Activated CD4-positive, alpha-beta T cell treated with anti-CD3 and anti-CD28 coated beads, Interleukin-2, amount 50 U/mL, for 1 hour (primary cell): ENCODE results near the gene ALKBH4.
A peak's percentile ranks its signal among the peaks of the same experiment; 100 is the strongest.
"Not testable (repeated sequence)": the region's sequence is repeated elsewhere in the genome, so short reads cannot be mapped to it uniquely, and the experiment has no call there.

Source experiments
- DNase-seq: peaks from one replicate; pipeline ENCODE4 v3.0.0-alpha.2; 2020

Gene ALKBH4

DNA sequence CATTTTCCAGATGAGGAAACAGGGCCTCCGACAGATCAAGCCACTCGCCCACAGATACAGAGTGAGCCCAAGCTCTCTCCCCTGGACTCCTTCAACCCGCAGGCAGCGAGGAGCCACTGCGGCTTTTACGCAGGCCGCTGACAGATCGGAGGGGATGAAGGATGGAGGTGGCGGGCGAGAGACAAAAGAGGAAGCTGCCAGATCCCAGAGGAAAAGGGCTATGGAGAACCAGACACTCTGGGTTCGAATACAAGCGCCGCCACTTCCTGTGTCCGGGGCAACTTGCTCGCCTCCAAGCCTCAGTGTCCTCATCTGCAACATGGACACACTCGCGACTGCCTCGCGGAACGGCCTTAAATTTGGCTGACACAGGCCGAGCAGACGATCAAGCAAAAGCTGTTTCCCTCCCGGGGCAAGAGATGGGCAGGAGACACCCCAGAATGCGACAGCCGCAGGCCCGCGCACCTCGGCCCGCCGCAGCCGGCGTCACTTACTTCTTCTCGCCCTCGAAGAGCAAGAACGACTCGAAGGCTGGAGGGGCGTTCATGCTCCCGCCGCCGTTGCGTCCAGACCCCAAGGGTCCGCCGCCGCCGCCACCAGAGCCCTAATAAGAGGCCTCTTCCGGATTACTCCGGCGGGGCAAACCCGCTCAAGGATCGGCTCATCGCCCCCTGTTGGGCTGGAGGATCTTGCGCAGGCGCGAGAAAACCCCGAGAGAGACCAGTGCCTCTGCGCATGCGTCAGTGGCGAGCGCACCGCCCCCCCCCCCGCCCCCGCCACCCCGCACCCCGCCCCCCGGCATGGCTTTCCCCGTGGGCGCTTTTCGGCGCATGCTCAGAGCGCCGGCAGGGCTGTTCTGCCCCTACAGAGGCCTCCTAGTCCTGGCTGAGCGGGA, 13.9 kb upstream of the ALKBH4 start, which contains the start of gene POLR2J:
Gene POLR2J (minus strand): TSS at position 609 of the 895 bp plus-strand sequence. CDS start 62 bp downstream, at position 547.
- DNase-seq = peak; percentile 85

DNA sequence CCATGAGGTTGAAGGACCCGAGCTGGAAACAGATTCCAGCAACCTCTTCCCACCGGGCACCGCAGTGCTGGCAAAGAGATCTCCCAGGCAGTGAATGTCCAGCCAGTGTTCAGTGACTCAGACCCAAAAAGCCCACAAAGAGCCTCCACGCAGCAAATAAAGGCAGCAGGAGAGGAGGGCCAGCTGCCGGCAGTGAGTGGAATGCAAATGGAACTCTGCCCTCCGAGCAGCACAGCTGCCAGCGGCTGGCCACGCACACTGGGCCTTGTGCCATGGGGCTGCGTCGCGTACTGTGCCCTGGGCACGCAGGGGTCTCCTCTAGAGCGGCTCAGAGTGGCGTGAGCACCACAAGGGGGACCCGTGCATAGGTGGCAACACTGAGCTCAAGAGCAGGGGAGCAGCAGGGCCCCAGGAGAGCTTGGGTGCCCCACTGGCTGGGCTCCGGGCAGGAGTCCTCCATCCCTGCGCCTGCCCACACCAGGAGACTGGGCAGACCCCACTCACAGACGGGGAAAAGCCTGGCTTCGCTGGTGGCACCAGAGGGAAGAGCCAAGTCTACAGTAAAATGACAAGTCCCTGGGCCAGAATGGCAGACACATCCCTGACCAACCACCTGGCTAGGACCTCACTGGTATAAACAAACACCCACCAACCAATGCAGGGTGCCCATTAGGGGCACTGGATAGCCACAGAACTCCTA, 10.2 kb upstream of the ALKBH4 start:
- DNase-seq = not testable (repeated sequence)

DNA sequence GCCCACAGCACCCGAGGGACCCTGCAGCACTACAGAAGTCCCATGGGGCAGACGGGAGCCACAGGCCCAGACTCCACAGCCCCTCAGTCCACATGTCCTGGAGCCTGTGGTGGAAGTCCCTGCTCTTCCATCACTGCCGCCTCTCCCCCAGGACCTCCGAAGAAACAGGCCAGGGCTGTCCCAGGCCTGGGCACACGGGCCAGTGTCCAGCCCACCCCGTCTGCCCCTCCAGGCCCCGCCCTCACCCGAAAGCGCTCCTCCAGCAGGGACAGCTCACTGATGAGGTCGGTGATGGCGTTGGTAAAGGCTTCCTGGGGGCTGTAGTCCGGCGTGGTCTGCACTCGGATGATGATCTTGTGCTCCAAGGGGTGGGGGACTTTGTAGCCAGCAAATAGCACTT, 9.5 kb upstream of the ALKBH4 start:
- DNase-seq = not testable (repeated sequence)

DNA sequence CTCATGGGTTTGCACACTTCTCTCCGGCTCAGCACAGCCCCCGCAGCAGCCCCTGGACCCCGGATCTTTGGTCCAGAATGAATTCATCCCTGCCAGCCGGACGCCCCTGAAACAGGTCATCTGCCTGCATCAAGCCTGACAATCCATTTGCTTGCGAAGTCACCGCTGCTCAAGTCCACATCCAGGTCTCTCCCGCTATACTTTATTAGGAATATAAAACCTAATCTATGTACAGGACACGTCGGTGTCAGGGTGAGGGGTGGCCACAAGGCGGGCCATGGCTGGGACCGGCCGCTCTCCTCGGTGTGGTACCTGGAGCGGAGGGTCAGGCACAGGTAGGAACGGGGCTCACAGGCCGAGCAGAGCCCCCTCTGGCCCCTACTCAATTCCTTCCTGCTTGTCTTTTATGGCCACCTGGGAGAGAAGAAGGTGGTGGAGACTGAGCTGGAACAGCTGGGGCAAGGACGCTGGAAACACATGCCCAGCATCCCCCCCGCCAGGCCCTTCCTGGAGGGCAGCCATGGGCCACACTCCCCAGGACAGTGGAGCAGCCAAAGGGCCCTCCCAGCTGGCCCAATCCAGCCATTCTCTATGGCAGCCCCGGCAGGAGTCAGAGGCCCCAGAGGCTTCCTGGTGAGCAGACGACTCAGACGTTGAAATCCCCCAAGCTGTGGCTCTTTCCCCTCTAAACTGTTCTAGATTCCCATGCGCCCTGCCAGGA, 8.8 kb upstream of the ALKBH4 start:
- DNase-seq = no peak

DNA sequence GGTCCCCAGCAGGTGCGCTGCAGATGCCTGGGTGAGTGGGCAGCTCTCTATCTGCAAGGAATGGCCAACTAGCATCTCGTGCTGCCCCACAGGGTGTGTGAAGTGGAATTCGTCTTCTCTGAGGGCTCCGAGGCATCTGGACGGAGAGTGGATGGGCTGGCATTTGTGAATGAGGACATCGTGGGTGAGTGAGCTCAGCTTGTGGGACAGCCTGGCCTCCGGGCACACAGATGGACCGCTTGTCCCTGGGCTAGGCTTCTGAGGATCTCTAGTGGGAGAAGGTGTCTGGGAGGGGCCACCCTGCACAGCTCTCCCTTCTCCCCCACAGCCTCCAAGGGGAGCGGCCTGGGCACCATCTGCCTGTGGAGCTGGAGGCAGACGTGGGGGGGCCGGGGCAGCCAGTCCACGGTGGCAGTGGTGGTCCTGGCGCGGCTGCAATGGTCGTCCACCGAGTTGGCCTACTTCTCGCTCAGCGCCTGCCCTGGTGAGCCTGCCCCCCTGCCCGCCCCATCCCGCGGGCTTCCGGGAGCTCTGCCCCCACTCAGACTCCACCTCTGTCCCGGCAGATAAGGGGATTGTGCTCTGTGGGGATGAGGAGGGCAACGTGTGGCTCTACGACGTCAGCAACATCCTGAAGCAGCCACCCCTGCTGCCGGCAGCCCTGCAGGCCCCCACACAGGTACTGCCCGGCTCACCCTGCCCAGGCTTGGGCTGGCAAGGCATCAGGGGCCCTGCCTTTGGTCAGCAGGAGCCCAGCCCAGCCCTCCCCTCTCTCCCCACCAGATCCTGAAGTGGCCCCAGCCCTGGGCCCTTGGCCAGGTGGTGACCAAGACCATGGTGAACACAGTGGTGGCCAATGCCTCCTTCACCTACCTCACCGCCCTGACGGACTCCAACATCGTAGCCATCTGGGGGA, 7.7 kb upstream of the ALKBH4 start:
- no peak for DNase-seq

DNA sequence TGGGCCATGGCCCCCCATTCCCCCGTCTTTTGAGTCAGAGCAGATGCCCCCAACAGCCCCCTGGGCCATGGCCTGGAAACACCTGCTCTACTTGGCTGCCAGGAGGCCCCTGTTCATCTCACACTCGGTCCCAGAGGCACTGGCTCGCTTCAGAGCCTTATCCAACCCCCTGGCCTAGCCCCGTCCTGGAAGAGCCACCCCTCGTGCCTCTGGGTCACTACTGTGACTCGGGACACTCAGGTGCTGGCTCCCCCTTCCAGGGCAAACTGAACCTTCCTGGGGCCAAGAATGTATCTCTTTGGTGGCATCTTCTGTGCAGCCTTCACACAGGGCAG, 7.1 kb upstream of the ALKBH4 start:
- no peak for DNase-seq

DNA sequence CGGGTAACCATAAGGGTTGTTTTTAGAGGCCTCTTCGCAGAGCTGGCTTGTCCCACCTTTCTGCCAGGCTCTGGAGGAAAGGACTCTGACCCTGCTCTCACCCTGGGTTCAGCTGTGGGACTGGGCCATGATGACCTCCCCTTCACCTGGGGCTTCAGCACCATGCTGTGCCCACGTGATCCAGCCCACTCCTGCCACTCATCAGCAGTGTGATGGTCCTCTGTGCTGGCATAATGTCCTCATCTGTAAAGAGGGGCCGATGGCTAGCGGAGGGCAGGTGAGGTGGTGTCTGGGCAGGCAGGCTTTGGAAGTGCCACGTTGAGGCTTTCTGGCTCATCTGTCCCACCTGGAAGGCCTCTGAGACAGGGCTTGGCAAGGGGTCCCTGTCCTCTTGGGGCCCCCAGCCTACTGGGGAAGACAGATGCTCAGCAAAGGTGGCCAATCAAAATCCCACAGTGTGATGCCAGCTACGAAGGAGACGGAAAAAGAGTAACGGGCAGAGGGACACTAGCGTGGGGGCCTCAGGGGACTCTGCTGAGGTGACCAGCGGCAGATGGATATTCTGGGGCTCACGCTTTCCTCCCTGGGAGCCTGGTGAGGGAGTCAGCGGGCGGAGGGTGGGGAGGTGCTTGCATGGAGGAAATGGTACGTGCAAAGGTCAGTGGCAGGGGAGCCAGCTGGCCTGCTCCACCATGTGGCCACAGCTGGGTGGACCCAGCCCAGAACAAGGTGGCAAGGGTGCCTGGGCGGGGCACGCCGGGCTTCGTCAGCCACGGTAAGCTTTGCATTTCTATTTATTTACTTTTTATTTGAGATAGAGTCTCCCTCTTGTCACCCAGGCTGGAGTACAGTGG, 5.5 kb upstream of the ALKBH4 start:
- no peak for DNase-seq

DNA sequence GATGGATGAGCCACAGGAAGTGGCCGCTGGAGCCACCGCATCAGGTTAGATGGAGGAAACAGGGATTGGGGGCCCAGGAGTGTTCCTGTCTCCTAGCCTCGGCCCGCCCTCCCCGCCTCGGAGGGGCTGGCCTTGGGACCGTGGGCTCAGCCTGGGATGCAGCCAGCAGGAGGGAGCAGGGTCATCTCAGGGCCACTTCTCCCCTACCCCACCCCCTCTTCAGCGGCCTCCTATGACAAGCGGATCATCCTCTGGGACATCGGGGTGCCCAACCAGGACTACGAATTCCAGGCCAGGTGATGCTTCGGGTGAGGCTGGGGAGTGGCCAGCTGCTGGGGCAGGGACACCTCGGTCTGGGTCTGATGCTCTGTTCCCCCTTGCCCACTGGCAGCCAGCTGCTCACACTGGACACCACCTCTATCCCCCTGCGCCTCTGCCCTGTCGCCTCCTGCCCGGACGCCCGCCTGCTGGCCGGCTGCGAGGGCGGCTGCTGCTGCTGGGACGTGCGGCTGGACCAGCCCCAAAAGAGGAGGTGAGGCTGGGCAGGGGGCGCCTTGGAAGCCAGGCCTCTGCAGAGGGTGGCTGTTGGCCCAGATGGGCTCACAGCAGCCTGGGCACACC, 4.8 kb upstream of the ALKBH4 start:
- no peak for DNase-seq

DNA sequence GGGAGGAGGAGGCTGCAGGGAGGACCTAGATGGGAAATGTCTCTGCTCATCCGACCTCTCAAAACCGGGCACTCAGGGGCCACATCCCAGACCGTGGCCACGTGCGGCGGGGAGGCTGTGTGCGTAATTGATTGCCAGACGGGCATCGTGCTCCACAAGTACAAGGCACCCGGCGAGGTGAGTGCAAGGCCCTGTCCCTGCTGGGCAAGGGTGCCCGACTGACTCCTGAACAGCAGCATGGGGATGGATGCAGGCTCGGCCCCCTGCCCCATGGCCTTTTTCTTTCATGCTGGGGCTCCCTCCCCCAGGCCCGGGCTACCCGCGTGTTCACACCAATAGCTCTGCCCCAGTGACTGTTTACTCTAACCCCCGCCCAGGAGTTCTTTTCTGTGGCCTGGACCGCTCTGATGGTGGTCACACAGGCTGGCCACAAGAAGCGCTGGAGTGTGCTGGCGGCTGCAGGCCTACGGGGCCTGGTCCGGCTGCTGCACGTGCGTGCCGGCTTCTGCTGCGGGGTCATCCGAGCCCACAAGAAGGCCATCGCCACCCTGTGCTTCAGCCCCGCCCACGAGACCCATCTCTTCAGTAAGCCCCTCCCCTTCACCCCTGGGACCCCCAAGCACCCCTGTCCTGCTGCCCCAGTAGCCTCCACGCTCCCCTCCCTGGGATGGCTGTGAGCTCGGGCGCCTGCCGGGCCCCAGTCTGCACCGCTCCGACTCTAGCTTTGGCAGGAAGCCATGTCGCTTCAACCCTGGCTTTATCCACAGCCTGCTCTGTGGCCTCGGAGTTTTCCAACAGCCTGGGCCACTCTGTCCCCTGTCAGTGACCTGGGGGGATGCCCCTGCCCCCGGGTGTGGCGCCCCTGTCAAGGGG, 4.1 kb upstream of the ALKBH4 start:
- DNase-seq = no peak

DNA sequence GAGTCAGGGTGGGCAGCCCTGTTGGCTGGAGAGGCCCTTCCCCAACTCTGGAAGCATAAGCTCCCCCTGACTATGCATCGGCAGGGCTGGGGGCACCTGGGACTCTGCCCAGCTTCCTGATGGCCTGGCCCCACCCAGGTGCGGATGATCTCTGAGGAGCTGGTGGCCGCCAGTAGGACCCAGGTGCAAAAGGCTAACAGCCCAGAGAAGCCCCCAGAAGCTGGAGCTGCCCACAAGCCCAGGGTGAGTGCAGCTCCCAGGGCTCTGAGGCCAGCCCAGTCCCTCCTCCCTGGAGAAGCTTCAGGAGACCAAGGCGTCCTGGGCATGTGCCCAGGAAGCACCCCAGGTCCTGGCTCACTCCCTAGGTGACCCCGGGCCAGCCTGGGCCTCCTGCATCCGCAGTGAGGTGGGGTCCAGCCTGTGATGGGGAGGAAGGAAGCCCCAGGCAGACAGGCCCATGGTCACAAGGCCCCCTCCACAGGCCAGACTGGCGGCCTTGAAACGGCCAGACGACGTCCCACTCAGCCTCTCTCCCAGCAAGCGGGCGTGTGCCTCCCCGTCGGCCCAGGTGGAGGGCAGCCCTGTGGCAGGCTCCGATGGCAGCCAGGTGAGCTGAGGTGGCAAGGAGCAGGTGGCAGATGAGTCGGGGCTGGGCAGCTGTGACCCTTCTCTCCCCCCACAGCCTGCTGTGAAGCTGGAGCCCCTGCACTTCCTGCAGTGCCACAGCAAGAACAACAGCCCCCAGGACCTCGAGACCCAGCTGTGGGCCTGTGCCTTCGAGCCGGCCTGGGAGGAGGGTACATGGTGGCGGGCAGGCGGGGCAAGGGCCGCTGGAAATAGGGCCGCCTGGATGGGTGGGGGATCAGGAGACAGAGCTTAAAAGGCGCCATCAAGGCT, 3.2 kb upstream of the ALKBH4 start:
- DNase-seq = no peak

DNA sequence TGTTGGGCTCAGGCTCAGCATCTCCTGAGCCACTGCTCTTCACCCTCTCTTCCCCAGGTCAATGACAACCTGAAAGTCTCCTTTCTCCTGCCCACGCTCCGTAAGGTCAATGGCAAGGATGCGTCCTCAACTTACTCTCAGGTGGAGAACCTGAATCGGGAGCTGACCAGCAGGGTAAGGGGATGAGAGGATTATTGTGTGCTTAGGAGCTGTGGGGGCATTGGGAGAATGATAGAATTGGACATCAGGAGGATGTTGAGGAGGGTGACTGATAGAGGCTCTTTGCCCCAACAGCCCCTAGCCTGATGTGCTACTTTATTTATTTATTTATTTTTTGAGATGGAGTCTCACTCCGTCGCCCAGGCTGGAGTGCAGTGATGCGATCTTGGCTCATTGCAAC, 1.4 kb upstream of the ALKBH4 start:
- DNase-seq = no peak

DNA sequence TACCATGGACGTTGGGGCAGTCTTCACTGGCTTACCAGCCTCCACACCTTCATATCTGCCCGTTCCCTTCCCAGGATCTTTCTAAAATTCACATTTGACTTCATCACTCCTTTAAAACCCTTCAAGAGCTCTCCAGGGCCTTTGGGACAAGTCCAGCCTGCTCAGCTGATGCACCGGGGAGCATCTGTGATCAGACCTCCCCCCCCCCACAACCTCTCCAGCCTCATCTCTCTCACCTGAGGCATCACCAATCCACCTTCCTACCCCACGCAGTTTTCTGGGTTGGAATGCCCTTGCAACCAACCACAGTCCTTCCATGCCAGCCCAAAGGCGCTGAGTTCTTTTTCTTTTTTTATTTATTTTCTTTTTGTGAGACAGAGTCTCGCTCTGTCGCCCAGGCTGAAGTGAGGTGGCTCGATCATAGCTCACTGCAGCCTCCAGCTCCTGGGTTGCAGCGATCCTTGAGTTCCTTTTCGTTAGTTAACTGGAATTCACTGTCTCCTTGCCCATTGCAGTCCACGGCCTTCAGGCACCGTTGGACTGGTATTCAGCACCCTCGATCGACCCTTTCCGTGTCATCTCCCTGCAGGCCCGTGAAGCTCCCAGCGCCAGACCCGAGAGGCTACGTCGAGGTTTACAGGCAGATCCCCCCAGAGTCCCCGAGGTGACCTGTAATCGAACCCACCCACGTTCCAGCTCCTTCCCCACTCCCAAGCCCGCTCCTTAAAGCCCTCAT, 654 bp downstream of the ALKBH4 start:
- DNase-seq = peak; percentile 9

DNA sequence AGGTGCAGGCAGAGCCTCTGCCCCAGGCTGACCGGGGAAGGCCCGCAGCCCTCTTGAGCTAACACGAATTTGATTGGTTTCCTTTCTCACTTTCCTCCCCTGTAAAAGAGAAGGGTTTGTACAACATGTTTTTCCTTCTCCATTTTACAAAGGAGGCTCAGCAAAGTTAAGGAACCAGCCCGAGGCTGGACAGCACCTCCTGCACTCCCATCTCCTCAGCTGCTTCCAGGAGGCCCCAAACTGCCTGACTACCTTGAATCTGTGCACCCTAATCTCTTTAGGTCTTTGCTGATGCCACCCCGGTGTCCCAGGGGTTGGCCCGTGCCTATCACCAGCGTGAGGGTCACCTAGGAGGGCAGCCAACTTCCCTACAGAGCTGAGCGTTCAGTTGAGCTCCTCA, 4.2 kb downstream of the ALKBH4 start:
- DNase-seq = no peak

DNA sequence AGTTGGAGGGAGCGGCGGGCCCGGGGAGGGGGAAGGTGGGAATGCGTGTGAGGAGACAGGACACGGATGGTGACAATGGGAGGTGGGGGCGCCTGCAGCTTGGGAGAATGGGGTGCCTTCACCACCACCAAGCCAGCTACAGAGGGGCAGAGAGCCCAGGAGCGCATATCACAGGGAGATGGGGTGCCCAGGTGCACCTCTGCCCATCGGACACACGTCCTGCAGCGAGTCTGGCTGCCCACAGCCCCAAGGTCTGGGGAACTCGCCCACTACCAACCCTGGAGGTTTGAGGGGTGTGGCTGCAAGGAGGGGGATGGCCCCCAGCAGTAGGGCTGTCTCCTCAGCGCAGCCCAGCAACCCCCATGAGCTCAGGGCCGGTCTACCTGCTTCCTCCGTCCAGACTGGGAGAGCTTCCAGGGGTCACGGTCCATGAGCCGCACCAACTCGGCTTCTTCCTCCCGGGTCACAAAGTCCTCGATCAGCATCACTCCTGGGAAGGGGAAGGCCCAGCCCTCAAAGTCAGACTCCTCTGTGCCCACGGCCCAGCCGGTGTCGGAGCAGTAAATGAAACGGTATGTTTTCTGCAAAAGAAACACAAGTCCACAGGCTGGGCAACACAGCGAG, 5.3 kb downstream of the ALKBH4 start:
- no peak for DNase-seq

DNA sequence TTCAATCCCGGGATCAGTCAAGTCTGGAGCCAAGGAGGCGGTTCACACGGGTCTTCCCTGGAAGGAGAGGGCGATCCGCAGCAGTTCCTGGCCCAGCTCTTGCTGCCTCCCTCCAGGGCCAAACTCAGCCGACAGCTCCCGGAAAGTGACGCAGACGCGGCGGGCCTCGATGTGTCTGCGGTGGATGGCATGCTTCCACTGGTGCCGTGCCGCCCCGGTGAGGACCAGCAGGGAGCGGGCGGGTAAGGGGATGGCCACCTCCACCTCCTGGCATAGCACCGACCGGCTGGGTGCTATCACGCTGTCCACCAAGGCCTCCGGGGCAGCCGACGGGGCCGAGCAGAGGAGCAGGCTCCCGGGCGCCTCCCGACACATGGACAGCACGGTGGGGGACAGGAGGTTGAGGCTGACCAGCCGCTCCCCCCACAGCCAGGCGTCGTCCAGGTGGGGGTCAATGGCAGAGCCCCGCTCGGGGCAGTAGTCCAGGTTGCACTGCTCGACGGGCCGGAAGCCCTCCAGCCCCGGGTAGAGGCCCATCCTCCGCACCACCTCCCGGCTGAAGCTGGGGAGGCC, 7.2 kb downstream of the ALKBH4 start:
- DNase-seq = no peak

DNA sequence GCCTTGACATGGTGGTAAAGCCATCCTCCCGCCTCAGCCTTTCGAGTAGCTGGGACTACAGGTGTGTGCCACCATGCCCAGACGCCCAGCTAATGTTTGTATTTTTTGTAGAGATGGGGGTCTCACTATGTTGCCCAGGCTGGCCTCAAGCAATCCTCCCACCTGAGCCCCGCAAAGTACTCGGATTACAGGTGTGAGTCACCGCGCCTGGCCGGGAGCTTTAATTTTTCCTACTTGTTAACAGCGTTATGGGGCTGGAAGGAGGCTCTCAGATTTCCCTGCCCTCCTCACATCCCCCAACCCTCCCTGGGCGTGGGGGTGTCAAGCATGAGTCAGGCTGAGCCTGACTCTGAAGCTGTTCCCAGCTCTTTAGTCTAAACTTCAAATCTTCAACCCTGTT, 8.3 kb downstream of the ALKBH4 start:
- no peak for DNase-seq

DNA sequence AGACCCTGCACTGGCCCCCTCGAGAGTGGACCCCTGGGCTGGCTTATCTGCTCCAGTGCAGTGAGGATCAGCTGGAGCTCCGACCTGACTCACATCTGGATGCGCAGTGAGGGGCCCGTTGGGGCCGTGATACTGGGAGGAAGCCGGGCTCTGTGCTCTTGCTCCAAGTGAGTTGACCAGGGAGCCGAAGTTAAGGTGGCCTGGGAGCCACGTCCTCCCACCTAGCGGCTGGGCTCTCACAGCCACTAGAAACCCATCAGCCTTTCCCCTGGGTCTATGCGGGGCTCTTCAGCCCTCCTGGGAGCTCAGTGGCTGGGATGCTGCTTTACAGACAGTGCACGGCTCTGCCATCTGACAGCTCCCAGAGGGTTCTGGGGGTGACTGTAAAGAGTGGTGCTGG, 9.1 kb downstream of the ALKBH4 start:
- no peak for DNase-seq
